HepG2 (cell line): ENCODE measurements around the gene CPNE2. TPM values are rescaled to one million over a fixed set of nuclear protein-coding genes. Genes with fewer than 3 reads are reported as not detected.

Experiments
- NR2C2 ChIP-seq: sonication (generic); formaldehyde crosslinking; IDR thresholded peaks from 2 replicates; pipeline ENCODE4 v1.4.0; 2020; ENCODE audit warnings: missing genetic modification reagents, mild to moderate bottlenecking, moderate library complexity, borderline replicate concordance
- SMARCE1 ChIP-seq: fragments of 450-650 bp; IDR thresholded peaks from 2 replicates; pipeline ENCODE4 v1.6.1; 2017; ENCODE audit warnings: borderline replicate concordance
- SOX13 ChIP-seq, 3 experiments: fragments of 450-650 bp in 1 of 3; sonication (generic) in 1 of 3; formaldehyde crosslinking in 1 of 3; IDR thresholded peaks in 2 of 3; conservative IDR thresholded peaks in 1 of 3; 2 replicates each; pipeline versions ENCODE4 v1.5.0 to v1.6.1; 2016 to 2020; ENCODE audit warnings: antibody characterized with exemption in 1 of 3, mild to moderate bottlenecking in 1 of 3, missing compliant biosample characterization in 1 of 3, missing genetic modification reagents in 1 of 3, moderate library complexity in 1 of 3
- ZNF558 ChIP-seq: sonication (generic); formaldehyde crosslinking; IDR thresholded peaks from 2 replicates; pipeline ENCODE4 v1.9.0; 2022; ENCODE audit warnings: mild to moderate bottlenecking, missing genetic modification reagents, borderline replicate concordance
- ZNF570 ChIP-seq: sonication (generic); formaldehyde crosslinking; IDR thresholded peaks from 2 replicates; pipeline ENCODE4 v1.4.0; 2020; ENCODE audit warnings: mild to moderate bottlenecking, missing genetic modification reagents, borderline replicate concordance
- polyA plus RNA-seq, 8 experiments: library from polyadenylated mRNA; depleted of rRNA in 3 of 8; stranded (reverse) in 7 of 8; unstranded in 1 of 8; fragments of >200 nt; fragmentation: Illumina TruSeq in 4 of 8; extraction: Trizol in 4 of 8; gene quantifications; 2 replicates each; pipeline versions ENCODE4 v1.2.1 to v1.2.3, GENCODE V29; 2011 to 2016; ENCODE audit warnings: low read depth in 4 of 8, missing spikeins in 1 of 8, mixed read lengths in 1 of 8; ENCODE audit not compliant: insufficient read depth in 1 of 8
- total RNA-seq, 5 experiments: library from RNA; depleted of rRNA; stranded (reverse); fragments of >200 nt; fragmentation: Illumina TruSeq; extraction: Trizol; gene quantifications; 2 replicates each; pipeline ENCODE4 v1.2.3, GENCODE V29; 2016; ENCODE audit warnings: low read depth in 1 of 5
- TF ChIP-seq, protein P1 (sequence below): sonication (generic); formaldehyde crosslinking; IDR thresholded peaks from 2 replicates; pipeline ENCODE4 v1.8.0; 2022; ENCODE audit warnings: mild to moderate bottlenecking, missing genetic modification reagents; ENCODE audit not compliant: insufficient replicate concordance
- TF ChIP-seq, protein P2 (sequence below): IDR thresholded peaks from 2 replicates; pipeline ENCODE4 v1.6.1; 2016; ENCODE audit warnings: low read depth, control low read depth

Gene CPNE2
- total and polyA plus RNA-seq, 2 of the 13 experiments (the other 11 are each of a cell fraction or from before 2014, with no cell fraction given) = 10.6 to 23.3 TPM

DNA sequence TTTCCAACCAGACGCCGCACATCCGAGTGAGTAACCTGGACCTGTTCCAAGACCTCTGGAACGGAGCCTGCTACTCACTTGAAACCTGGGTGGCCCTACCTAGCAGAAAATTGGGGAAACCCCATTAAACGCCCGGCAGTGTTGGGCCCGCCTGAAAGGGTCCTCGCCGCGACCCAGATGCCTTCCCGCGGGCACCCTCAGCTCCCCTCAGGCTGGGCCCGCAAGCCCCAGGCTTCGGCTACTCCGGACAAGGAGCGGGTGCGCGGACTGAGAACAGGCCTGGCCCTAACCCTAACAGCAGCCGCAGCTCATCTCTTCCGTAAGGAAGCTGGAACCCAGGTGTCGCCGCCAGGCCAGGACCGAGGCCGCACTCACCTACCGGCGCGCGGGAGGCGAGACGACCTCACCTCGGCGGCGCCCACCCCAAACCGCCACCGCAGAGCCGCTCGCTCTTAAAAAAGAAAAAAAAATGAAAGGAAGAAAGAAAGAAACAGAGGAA is 93.1 kb downstream of the CPNE2 start (continued):
- TF ChIP-seq SMARCE1 = no peak
- TF ChIP-seq, protein P1, sequence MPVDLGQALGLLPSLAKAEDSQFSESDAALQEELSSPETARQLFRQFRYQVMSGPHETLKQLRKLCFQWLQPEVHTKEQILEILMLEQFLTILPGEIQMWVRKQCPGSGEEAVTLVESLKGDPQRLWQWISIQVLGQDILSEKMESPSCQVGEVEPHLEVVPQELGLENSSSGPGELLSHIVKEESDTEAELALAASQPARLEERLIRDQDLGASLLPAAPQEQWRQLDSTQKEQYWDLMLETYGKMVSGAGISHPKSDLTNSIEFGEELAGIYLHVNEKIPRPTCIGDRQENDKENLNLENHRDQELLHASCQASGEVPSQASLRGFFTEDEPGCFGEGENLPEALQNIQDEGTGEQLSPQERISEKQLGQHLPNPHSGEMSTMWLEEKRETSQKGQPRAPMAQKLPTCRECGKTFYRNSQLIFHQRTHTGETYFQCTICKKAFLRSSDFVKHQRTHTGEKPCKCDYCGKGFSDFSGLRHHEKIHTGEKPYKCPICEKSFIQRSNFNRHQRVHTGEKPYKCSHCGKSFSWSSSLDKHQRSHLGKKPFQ (CRISPR knock-in tag) = peak; percentile 57
- no peak for TF ChIP-seq SOX13 (IDR thresholded peaks at IDR 0.05)
- 0 out of 4 replicates have a peak, but pooled peaks of 1 of the 2 experiments have one; percentile 24 for TF ChIP-seq SOX13 (CRISPR knock-in tag; conservative IDR thresholded peaks at IDR 0.05 in 1 of 2, IDR thresholded peaks at IDR 0.05 in 1 of 2)
- TF ChIP-seq ZNF558 (CRISPR knock-in tag) = peak; percentile 52; the same call in 1 of the 2 replicates
- TF ChIP-seq NR2C2 (CRISPR knock-in tag) = peak; percentile 11; the same call in 1 of the 2 replicates
- no peak for TF ChIP-seq ZNF570 (CRISPR knock-in tag)
- TF ChIP-seq, protein P2, sequence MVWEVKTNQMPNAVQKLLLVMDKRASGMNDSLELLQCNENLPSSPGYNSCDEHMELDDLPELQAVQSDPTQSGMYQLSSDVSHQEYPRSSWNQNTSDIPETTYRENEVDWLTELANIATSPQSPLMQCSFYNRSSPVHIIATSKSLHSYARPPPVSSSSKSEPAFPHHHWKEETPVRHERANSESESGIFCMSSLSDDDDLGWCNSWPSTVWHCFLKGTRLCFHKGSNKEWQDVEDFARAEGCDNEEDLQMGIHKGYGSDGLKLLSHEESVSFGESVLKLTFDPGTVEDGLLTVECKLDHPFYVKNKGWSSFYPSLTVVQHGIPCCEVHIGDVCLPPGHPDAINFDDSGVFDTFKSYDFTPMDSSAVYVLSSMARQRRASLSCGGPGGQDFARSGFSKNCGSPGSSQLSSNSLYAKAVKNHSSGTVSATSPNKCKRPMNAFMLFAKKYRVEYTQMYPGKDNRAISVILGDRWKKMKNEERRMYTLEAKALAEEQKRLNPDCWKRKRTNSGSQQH (CRISPR knock-in tag) = peak; percentile 79; the same call in 1 of the 2 replicates
